T-cell (primary cell): ENCODE measurements around the gene SAMD10. TPM values are rescaled to one million over a fixed set of nuclear protein-coding genes. Genes with fewer than 3 reads are reported as not detected.
A peak's percentile ranks its signal among the peaks of the same experiment; 100 is the strongest.

Source experiments
- ATAC-seq, 4 experiments: fragments of 200-7000 bp in 3 of 4; fragments of 150-1000 bp in 1 of 4; cut with Tn5 transposase; replicated peaks in 1 of 4; 1 replicate in 3 of 4; 2 replicates in 1 of 4; pipeline ENCODE4 v1.10.0; 2021; ENCODE audit warnings: moderate library complexity in 3 of 4, mild to moderate bottlenecking in 2 of 4, moderate number of reproducible peaks in 1 of 4
- CTCF ChIA-PET, 2 donors: fragments of 300-600 bp; sonication (Branson Sonifier 250); formaldehyde crosslinking; loops; one replicate each; lab custom pipeline; 2022; ENCODE audit warnings: antibody characterized with exemption in 2 of 2; lab: Charles Lee
- POLR2A ChIA-PET, 2 donors: fragments of 300-600 bp; sonication (Branson Sonifier 250); formaldehyde crosslinking; loops; one replicate each; lab custom pipeline; 2022; ENCODE audit warnings: antibody characterized with exemption in 2 of 2; lab: Charles Lee
- DNase-seq, 35 experiments: peaks; one replicate each; pipeline versions ENCODE4 v3.0.0 to v3.0.0-alpha.2; 2013 to 2023
- H3K27ac ChIP-seq: one replicate; pipeline ENCODE4 v1.5.1; 2013; ENCODE audit warnings: low read length
- H3K27me3 ChIP-seq, 2 experiments: replicated peaks in 1 of 2; 1 replicate in 1 of 2; 2 replicates in 1 of 2; pipeline versions ENCODE4 v1.6.1 to v1.7.0; 2013; ENCODE audit warnings: low read length in 1 of 2, mixed read lengths in 1 of 2; ENCODE audit not compliant: control insufficient read depth in 2 of 2, insufficient read depth in 2 of 2; ENCODE audit errors: extremely low read depth in 1 of 2
- H3K36me3 ChIP-seq, 2 donors: 1 replicate in 1 of 2; 2 replicates in 1 of 2; pipeline versions ENCODE4 v1.6.1 to v1.7.0; 2013; ENCODE audit warnings: low read length in 1 of 2; ENCODE audit not compliant: control insufficient read depth in 2 of 2, insufficient read depth in 1 of 2; ENCODE audit errors: extremely low read depth in 1 of 2
- H3K4me1 ChIP-seq, 2 experiments: 1 replicate in 1 of 2; 2 replicates in 1 of 2; pipeline versions ENCODE4 v1.6.1 to v1.7.0; 2013; ENCODE audit warnings: low read length in 2 of 2, mixed read lengths in 1 of 2; ENCODE audit not compliant: insufficient read depth in 2 of 2, control insufficient read depth in 1 of 2; ENCODE audit errors: extremely low read depth in 1 of 2
- H3K4me3 ChIP-seq, 2 donors: 1 replicate in 1 of 2; 2 replicates in 1 of 2; pipeline versions ENCODE4 v1.5.1 to v1.7.0; 2013; ENCODE audit warnings: mild to moderate bottlenecking in 2 of 2, low read length in 1 of 2, moderate library complexity in 1 of 2; ENCODE audit not compliant: control insufficient read depth in 1 of 2; ENCODE audit errors: extremely low read depth in 1 of 2
- H3K9me3 ChIP-seq: 2 replicates; pipeline ENCODE4 v1.7.0; 2013
- H3K27ac Mint-ChIP-seq, 2 donors: one replicate each; pipeline ENCODE4 v1.8.0; 2020 to 2021; ENCODE audit warnings: mild to moderate bottlenecking in 2 of 2, mixed read lengths in 2 of 2
- H3K27me3 Mint-ChIP-seq, 2 donors: one replicate each; pipeline ENCODE4 v1.8.0; 2021 to 2022; ENCODE audit warnings: mixed read lengths in 2 of 2
- H3K36me3 Mint-ChIP-seq: one replicate; pipeline ENCODE4 v1.8.0; 2021; ENCODE audit warnings: mixed read lengths
- H3K4me1 Mint-ChIP-seq, 3 donors: one replicate each; pipeline ENCODE4 v1.8.0; 2020 to 2022; ENCODE audit warnings: mixed read lengths in 3 of 3, mild to moderate bottlenecking in 1 of 3
- H3K4me3 Mint-ChIP-seq, 3 donors: one replicate each; pipeline ENCODE4 v1.8.0; 2020 to 2022; ENCODE audit warnings: mild to moderate bottlenecking in 3 of 3, mixed read lengths in 3 of 3, moderate library complexity in 3 of 3
- H3K9me3 Mint-ChIP-seq, 3 donors: one replicate each; pipeline ENCODE4 v1.8.0; 2020 to 2022; ENCODE audit warnings: mixed read lengths in 3 of 3
- WGBS: methylation state at CpG from one replicate; pipeline ENCODE4 v1.1.5; 2013; ENCODE audit warnings: missing lambda C conversion rate; ENCODE audit not compliant: insufficient coverage; 5-methylcytosine and 5-hydroxymethylcytosine counted together
- total RNA-seq, 35 experiments: library from RNA in 6 of 35; stranded (reverse) in 6 of 35; fragments of 120-200 nt in 1 of 35; gene quantifications; one replicate each; pipeline versions ENCODE4 v1.2.1 to v1.2.4 and lab custom pipeline; 2013 to 2026

Gene SAMD10
- total RNA-seq, 5 donors from 2014 or later (not counting 1 experiment from before 2014, with no cell fraction given): 16.1 to 30.8 (median 17.7) TPM

DNA sequence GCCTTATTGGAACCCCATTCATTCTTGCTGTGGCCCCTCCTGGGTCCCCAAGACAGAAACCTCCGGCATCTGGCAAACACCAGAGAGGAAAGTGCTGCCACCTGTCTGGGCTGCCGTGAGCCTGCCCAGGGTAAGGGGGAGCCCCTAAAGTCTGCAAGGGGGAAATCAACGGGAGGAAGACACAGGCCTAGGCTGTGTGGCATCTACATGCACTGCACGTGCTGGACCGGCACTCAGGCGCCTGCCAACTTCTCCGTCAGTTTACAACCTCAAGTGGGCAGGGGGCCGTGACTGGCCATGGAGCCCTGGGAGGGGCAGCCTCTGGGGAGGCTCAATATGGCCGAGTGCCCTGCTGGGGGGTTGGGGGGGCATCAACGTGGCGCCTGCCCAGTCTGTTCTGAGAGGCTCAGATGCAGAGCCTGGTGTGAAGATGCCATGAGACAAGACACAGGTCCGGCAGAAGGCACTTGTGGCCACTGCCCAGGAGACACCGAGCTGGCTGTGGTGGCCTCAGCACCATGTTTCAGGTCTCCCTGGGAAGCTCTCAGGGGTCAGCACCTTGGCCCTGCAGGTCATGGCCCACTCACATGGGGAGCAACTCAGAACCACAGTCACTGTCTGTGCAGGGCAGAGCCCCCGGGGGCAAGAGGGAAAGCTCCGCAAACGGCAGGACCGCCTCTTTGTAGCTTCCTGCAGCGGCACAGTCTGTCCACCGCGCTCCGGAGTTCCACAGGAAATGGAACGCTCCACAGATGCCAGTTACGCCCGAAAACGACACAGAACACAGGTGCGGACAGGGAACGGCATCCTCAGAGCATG is 31.6 kb downstream of the SAMD10 start:
- ATAC-seq (peak; percentile 35 to 53 (median 46)), DNase-seq (peak in 21 of 35 experiments; percentile 23 to 60 (median 33))
- no peaks in the 10 kb centered on the region for H3K9me3 Mint-ChIP-seq
- H3K4me3 Mint-ChIP-seq: peak overlapping the region; percentile 76 to 84 (median 84)
- peaks cover 8 to 31% of the 10 kb centered on the region in 2 donors for H3K36me3 ChIP-seq
- no peaks in the 10 kb centered on the region for H3K9me3 ChIP-seq
- H3K27ac ChIP-seq: no peak overlapping the region
- CTCF ChIA-PET: no interaction called here
- peak overlapping the region; percentile 89 to 93 for H3K27ac Mint-ChIP-seq
- peaks cover 17 to 55% of the 10 kb centered on the region in 2 experiments for H3K4me1 ChIP-seq
- WGBS: 18% methylated on average over 27 of the region's 27 CpGs
- no peaks in the 10 kb centered on the region for H3K27me3 ChIP-seq
- POLR2A ChIA-PET: no interaction called here
- peaks cover 8% of the 10 kb centered on the region for H3K36me3 Mint-ChIP-seq
- H3K27me3 Mint-ChIP-seq: no peaks in the 10 kb centered on the region
- peaks cover 36 to 62% (median 43%) of the 10 kb centered on the region in 3 donors for H3K4me1 Mint-ChIP-seq
- H3K4me3 ChIP-seq: peak overlapping the region; percentile 41 to 73

DNA sequence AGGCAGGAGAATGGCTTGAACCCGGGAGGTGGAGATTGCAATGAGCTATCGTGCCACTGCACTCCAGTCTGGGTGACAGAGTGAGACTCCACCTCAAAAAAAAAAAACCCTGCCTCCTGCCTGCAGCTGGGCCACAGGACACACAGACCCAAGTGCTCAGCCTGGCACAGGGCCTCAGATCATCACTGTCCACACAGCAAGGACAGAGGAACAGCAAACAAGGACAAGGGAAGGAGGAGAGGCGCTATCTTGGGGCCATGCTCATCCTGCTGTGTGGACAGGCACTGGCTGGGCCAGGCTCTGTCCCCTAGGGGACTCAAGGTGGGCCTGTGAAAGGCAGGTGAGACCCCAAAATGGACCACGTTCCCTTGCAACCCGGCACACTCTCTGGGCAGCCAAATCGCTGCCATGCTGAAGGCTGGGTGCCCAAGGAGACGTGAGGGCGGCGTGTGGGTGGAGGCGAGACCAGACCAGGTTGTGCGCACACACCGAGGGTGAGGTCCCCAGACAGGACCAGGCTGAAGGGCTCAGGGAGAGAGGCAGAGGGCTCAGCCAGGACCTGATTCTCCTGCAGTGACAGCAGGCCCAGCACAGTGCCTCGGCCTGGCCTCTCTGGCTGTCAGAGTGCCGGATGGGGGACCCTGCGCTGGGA is 32.3 kb downstream of the SAMD10 start:
- H3K9me3 Mint-ChIP-seq: no peaks in the 10 kb centered on the region
- no peak overlapping the region for H3K4me3 ChIP-seq
- CTCF ChIA-PET: no interaction called here
- no peaks in the 10 kb centered on the region for H3K27me3 ChIP-seq
- DNase-seq: no peak
- WGBS: 89% methylated on average over 13 of the region's 15 CpGs
- no peaks in the 10 kb centered on the region for H3K27me3 Mint-ChIP-seq
- H3K4me3 Mint-ChIP-seq: peak overlapping the region; percentile 43 to 84 (median 63)
- peaks cover 11% of the 10 kb centered on the region for H3K36me3 Mint-ChIP-seq
- H3K27ac Mint-ChIP-seq: peak overlapping the region; percentile 89 to 93
- peaks cover 39 to 60% (median 42%) of the 10 kb centered on the region in 3 donors for H3K4me1 Mint-ChIP-seq
- H3K36me3 ChIP-seq: peaks cover 8 to 36% of the 10 kb centered on the region in 2 donors
- H3K4me1 ChIP-seq: peaks cover 19 to 57% of the 10 kb centered on the region in 2 experiments
- no peak overlapping the region for H3K27ac ChIP-seq
- ATAC-seq: no peak
- no peaks in the 10 kb centered on the region for H3K9me3 ChIP-seq
- POLR2A ChIA-PET: interaction anchor here in 1 of 2 donors (0.7 kb wide), 1 partner anchor 21 kb away, joined by 4 read pairs; no protein-coding TSS in a partner anchor

DNA sequence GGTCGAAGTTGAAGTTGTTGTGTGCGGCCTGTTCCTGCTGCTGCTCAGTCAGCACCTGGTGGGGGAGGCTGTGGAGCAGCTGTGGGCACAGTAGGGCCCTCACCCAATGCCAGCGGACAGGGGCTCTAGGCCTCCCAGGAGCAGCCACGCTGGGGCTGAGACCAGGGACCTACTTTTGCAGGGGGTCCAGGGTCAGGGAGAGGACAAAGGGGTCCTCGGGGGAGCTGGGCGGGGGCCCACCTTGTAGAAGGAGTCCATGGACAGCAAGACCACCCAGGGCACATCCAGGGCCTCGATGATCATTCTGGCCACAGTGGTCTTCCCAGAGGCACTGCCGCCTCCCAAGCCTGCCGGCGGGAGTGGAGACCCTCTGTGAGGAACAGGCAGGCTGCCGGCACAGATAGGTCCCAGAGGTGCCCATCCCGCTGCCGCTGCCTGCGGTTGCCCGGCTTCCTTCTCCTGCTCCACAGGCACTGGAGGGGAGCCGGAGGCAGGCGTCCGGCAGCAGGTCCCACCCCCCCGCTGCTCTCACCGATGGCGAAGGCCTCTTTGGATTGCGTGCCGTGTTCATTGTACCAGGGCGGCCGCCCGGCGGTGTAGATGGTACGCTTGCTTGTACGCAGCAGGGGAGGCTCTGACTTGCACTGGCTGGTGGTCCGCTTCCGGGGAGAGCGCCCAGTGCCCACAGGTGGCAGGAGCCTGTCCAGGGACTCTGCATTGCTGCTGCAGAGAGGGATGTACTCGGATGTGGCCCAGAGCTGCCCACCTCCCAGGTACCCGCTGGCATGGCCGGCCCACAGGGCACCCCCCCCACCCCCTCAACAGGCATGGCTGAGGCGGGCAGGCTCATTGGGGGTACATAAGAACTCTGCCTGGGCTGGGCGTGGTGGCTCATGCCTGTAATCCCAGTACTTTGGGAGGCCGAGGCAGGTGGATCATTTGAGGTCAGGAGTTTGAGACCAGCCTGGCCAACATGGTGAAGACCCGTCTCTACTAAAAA is 33.2 kb downstream of the SAMD10 start:
- no peaks in the 10 kb centered on the region for H3K27me3 ChIP-seq
- no peaks in the 10 kb centered on the region for H3K9me3 ChIP-seq
- H3K36me3 ChIP-seq: peaks cover 9 to 33% of the 10 kb centered on the region in 2 donors
- Mint-ChIP-seq H3K36me3 (peaks cover 11% of the 10 kb centered on the region), H3K27ac (peak overlapping the region in 1 of 2 donors; percentile 93), H3K4me1 (peaks cover 45 to 61% (median 46%) of the 10 kb centered on the region in 3 donors), H3K9me3 (no peaks in the 10 kb centered on the region), H3K27me3 (no peaks in the 10 kb centered on the region), H3K4me3 (peak overlapping the region in 1 of 3 donors; percentile 84)
- ChIA-PET CTCF (no interaction called here), POLR2A (interaction anchor here in 1 of 2 donors (0.7 kb wide), 1 partner anchor 20 kb away, joined by 4 read pairs; no protein-coding TSS in a partner anchor)
- DNase-seq: no peak
- no peak overlapping the region for H3K4me3 ChIP-seq
- 96% methylated on average over 32 of the region's 39 CpGs for WGBS
- no peak overlapping the region for H3K27ac ChIP-seq
- ATAC-seq: no peak
- peaks cover 19 to 58% of the 10 kb centered on the region in 2 experiments for H3K4me1 ChIP-seq

DNA sequence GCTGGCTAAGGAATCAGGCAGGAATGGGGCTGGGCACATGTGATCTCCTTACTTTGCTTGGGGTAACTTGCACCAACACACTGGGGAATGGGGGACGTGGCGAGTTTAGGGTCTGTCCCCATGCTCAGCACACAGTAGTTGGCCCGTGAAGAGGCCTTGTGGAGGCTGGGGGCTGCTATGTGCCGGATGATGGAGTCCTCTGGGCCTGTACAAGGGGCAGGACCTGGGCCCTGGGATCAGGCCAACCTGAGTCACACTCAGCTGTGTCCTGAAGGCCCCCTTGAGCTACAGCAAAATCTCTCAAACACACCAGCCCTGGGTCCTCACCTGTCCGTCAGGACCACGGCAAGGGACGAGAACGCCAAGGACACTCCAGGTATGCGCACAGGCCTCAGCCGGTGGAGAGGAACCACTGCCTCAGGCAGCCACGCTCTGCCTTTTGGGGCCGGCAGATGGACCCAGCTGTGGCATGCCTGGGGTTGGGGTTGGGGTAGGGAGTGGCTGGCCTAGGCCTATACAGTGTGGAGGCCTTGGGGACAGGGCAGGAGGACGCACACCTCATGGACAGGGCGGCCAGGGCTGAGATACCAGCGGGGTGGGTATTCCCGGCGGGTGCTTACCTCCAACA is 34.3 kb downstream of the SAMD10 start:
- H3K4me3 ChIP-seq: no peak overlapping the region
- Mint-ChIP-seq H3K36me3 (peaks cover 11% of the 10 kb centered on the region), H3K4me1 (peaks cover 46 to 59% (median 50%) of the 10 kb centered on the region in 3 donors), H3K9me3 (no peaks in the 10 kb centered on the region), H3K4me3 (no peak overlapping the region), H3K27me3 (no peaks in the 10 kb centered on the region), H3K27ac (no peak overlapping the region)
- CTCF ChIA-PET: no interaction called here
- ATAC-seq (no peak), DNase-seq (no peak)
- POLR2A ChIA-PET: no interaction called here
- no peaks in the 10 kb centered on the region for H3K27me3 ChIP-seq
- WGBS: 96% methylated on average over 15 of the region's 17 CpGs
- no peak overlapping the region for H3K27ac ChIP-seq
- no peaks in the 10 kb centered on the region for H3K9me3 ChIP-seq
- H3K36me3 ChIP-seq: peaks cover 12 to 44% of the 10 kb centered on the region in 2 donors
- peaks cover 19 to 61% of the 10 kb centered on the region in 2 experiments for H3K4me1 ChIP-seq

DNA sequence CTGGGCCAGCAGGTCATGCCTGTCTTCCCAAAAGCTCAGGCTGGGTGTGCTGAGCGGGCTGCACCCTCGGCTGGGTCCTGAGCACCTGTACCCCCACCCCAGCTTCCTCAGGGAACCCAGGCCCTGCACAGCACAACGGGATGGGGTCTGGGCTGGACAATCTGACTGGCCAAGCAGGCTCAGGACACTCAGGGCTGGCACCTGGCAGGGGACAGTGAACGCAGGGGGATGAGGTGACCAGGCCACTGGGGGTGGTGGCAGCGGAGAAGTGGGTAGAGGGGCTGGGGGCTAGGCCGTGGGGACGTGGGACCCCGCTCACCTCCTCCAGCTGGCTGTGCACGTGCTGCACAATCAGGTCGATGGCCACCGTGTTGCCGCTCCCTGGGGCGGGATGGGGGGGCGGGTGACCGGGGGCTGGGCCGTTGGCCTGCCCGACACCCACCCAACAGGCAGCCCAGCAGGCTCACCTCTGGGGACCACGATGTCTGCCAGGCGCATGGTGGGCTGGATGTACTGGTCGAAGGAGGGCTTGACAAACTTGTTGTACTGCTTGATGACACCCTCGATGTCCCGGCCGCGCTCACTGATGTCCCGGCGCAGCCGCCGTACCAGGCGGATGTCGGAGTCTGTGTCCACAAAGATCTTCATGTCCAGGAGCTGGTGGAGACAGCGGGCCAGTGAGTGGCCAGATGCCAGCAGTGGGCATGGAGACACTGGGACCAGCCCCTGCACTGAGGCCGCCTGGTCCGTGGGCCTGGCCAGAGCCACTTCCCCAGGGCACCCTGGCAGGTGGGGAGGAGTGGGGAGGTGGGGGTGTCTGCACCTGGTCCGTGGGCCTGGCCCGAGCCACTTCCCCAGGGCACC is 35.1 kb downstream of the SAMD10 start:
- Mint-ChIP-seq H3K4me1 (peaks cover 38 to 51% (median 42%) of the 10 kb centered on the region in 3 donors), H3K9me3 (no peaks in the 10 kb centered on the region), H3K27ac (no peak overlapping the region), H3K36me3 (peaks cover 11% of the 10 kb centered on the region), H3K4me3 (no peak overlapping the region), H3K27me3 (no peaks in the 10 kb centered on the region)
- Histone ChIP-seq H3K4me3 (no peak overlapping the region), H3K27me3 (no peaks in the 10 kb centered on the region), H3K27ac (no peak overlapping the region), H3K36me3 (peaks cover 12 to 50% of the 10 kb centered on the region in 2 donors), H3K9me3 (no peaks in the 10 kb centered on the region), H3K4me1 (peaks cover 16 to 57% of the 10 kb centered on the region in 2 experiments)
- CTCF ChIA-PET: no interaction called here
- ATAC-seq: no peak
- 94% methylated on average over 31 of the region's 35 CpGs for WGBS
- POLR2A ChIA-PET: no interaction called here
- no peak for DNase-seq
